HG03520 (cell line): ENCODE measurements around the gene SNX6.
"Not testable (repeated sequence)": the region's sequence is repeated elsewhere in the genome, so short reads cannot be mapped to it uniquely, and the experiment has no call there.

Source experiments
- ATAC-seq: cut with Tn5 transposase; IDR thresholded peaks from one replicate; pipeline ENCODE4 v1.9.1; 2021; ENCODE audit warnings: mild to moderate bottlenecking, moderate library complexity; ENCODE audit not compliant: unreplicated experiment

SNX6 gene

DNA sequence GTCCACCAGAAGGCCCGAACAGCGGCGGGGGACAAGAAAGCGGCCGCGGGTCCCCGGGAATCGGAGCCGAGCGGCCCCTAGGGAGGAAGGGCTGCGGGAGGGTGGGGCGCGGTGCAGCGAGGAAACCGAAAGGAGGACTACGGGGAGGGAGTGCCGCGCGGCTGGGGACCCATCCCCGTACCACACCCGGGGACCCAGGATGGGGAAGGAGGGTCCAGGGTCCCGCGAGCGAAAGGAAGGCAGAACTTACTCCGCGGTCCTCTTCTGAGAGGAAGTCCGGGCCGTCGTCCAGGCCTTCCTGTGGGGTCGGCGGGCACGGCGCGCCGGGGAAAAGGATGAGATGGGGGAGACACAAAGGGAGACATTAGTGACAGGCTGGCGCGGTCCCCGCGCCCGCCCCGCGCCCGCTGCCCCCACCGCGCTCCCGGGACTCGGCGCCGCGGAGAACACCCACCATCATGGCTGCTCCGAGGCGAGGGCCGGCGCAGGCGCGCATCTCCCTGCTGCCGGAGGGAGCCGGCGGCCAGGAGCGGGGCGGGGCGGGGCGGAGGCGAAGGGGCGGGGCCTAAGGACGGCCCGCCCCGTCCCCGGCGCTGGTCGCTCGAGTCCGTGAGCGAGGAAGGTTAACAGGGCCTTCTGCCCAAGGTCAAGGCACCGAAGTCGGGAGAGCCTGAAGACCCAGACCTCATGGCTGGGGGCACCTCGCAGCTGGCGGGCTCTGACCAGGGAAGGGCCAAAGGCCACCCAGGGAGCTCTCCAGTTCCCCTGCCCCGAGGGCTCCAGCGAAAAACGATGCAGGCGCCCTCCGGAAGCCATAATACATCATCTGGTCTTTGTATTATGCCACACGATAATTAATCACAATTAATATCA is at the start of gene SNX6:
Gene SNX6, minus strand, starts transcription at position 492 of the 873 bp plus-strand sequence. Its CDS starts 32 bp downstream, at position 460.
- ATAC-seq, result peak; percentile 93

DNA sequence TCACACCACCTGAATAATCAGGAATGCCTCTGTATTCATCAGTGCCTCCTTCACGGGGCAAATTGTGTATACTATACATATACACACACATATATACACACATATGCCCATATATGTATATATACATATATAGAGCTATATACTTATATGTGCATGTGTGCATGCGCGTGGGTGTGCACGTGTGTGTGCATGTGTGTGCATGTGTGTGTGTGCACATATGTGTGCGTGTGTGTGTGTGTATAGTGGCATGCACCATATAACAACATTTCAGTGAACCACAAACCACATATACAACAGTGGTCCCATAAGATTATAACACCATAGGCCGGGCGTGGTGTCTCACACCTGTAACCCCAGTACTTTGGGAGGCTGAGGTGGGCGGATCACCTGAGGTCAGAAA is 48.8 kb upstream of the SNX6 start:
- ATAC-seq, result no peak

DNA sequence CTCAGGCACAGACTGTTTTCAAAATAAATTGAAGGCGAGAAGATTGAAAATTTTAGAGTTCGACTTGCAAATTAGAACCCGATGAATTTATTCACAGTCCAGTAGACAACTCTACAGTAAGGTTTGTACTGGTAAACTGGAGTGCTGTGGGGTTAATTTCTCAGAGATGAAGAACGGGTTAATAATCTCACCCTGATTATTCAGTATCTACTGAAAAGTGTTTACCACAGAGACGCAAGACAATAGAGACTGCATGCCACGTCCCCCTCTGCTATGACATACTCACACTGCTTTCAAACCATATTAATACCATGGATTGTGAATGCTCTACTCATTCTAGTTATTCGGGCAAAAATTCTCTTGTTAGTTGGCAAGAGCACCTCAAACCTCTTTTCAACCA is 48.4 kb upstream of the SNX6 start:
- no peak for ATAC-seq

DNA sequence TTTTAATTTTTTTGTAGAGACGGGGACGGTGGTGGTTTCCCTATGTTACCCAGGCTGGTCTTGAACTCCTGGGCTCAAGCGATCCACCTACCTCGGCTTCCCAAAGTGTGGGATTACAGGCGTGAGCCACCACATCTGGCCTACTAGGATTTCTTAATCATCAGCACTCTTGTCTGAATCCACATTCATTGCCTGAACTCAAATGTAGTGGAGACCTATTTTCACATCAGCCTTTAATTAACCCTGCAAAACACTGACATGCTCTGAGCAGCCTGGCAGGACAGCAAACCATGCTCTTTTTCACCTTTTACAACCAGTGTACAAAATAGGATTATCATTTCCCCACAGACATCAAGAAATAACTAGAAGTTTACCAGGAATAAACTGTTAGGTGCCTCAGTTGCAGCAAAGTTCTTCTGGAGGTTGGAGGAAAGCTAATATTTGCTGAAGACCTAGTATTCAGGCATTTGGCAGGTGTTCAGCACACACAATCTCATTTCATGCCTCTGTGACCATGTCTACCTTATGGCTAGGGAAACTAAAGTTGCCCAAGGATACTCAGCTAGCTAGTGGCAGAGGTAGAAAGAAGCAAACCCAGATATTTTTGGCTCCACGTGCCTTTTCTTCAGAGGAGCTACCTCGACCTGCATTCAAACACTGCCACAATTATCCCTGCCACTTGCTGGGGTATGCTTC is 46.7 kb upstream of the SNX6 start:
- no peak for ATAC-seq

DNA sequence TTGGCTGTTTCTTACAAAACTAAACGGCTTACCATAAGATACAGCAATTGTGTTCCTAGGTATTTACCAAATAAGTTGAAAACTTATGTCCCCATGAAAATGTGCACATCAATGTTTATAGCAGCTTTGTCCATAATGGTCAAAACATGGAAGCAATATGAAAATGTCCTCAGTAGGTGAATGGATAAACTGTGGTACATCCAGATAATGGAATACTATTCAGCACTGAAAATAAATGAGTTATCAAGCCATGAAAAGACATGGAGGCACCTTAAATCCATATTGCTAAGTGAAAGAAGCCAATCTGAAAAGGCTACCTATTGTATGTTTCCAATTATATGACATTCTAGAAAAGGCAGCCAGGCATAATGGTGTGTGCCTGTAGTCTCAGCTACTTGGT is 43.8 kb upstream of the SNX6 start:
- ATAC-seq, result no peak

DNA sequence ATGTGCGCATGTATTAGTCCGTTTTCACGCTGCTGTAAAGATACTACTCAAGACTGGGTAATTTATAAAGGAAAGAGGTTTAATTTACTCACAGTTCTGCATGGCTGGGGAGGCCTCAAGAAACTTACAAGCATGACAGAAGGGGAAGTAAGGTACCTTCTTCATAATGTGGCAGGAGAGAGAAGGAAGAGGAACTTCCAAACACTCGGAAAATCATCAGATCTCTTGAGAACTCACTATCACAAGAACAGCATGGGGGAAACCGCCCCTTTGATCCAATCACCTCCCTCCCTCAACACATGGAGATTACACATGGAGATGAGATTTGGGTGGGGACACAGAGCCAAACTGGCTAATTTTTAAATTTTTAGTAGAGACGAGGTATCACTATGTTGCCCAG is 41.8 kb upstream of the SNX6 start:
- no peak for ATAC-seq

DNA sequence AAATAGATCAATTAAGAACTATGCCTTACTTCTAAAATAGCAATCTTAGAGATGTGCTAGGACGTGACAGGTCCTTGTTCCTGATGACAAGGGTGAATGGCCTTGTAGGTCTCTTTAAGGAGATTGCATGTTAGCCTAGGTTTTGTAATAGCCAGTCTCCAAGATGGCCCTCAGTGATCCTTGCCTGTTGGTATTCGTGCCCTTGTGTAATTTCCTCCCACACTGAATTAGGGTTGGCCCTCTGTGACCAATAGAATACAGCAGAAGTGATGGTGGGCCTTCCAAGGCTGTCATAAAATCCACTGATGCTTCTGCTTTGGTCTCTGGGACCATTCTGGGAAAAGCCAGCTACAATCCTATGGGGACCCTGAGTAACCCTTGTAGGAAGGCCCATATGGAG is 38.2 kb upstream of the SNX6 start:
- ATAC-seq, result no peak

DNA sequence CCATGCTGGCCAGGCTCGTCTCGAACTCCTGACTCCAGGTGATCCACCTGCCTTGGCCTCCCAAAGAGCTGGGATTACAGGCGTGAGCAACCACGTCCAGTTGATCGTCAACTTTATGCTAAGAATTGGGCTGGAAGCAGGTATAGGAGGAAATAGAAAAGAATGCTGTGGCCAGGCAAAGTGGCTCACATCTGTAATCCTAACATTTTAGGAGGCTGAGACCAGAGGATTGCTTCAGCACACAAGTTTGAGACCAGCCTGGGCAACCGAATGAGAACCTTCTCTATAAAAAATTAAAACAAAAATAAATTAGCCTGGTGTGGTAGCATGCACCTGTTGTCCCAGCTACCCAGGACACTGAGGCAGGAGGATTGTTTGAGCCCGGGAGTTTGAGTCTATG is 37.1 kb upstream of the SNX6 start:
- ATAC-seq, result no peak

DNA sequence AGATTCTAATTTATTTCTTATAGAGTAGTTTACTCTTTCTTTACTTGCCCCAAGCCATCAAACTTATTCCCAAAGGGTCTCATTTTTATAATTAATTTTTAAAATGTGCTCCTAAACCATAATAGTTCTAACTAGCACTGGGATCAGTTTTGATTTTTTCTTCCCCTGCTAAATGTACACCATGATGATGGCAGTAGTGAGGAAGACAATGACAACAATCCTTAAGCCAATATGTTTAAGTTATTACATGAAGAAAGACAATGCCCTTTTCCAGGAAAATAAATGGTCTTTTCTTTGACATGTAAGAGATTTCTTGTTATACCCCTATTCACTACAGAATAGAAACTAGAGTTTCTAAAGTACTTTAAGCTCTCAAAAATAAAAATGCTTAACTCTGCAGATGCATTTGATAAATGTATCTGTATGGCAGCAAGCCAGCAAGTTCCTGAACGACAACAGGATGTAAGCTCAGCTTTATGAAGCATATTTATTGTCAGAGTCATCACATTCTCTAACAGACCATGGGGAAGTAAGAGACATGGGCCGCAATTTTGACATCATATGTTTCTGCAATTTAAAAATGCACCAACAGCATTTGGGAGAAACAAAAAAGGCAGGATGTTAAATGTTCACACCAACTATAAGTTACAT is 36.0 kb upstream of the SNX6 start:
- ATAC-seq, result no peak

DNA sequence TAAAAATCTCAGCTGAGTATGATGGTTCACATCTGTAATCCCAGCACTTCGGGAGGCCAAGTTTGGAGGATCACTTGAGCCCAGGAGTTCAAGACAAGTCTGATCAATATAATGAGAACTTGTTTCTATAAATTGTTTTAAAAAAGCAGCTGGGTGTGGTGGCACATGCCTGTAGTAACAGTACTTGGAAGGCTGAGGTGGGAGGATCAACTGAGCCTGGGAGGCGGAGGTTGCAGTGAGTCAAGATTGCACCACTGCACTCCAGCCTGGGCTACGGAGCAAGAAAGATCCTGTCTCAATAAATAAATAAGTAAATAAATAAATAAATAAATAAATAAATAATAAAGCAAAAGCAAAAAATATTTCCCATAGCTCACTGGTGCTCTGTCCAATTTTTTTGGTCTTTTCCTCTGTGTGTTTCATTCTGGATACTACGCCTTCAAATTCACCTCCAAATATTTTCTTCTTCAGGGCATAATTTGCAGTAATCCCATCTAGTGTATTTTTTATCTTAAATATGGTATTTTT is 32.7 kb upstream of the SNX6 start:
- ATAC-seq, result no peak

DNA sequence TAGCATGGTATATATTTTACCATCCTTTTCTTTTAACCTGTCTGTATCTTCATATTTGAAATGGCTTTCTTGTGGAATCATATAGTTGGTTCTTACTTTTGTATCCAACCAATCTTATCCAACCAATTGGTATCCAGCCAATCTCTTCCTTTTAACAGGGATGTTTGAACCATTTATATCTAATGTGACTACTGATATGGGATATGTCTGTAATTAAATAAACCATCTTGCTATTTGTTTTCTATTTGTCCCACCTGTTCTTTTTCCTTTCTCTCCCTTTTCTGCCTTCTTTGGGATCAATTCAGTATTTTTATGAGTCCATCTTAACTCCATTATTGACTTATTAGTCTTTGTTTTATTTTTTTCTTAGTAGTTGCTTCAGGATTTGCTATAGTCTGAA is 30.8 kb upstream of the SNX6 start:
- ATAC-seq, result no peak

DNA sequence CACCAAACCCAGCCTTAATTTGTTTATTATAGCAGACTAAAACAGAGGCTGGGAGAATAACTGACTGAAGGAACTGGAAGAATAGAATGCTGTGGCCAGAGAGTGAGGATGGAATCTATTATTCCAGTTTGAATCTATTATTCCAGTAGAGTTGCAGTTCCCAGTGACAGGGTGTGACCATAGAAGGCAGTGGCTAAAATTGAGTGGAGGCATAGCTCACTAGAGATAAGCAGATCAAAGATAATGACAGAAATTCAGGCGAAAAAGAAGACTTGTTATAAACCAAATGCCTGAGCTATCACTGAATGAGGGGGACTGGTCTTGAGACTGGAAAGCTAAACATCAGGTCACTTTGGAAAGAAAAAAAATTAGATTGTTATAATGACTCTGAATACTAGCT is 26.0 kb upstream of the SNX6 start:
- ATAC-seq, result no peak

DNA sequence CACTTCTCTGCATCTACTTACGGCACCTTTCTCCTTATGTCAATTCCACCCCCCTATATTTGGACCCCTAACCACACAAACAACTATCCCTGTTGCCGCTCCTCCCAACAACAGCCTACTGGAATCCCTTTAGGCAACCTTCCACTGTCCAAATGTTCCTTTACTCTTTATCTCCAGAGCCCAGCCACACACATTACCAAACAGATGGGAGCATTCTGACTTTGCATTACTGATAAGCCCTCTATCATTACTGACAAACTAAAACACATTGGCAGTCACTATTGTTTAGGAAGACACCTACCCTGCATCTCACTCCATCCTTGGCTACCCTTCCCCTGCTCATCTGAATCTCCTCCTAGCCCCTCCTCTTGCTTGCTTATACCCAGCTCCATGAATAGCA is 23.1 kb upstream of the SNX6 start:
- not testable (repeated sequence) for ATAC-seq

DNA sequence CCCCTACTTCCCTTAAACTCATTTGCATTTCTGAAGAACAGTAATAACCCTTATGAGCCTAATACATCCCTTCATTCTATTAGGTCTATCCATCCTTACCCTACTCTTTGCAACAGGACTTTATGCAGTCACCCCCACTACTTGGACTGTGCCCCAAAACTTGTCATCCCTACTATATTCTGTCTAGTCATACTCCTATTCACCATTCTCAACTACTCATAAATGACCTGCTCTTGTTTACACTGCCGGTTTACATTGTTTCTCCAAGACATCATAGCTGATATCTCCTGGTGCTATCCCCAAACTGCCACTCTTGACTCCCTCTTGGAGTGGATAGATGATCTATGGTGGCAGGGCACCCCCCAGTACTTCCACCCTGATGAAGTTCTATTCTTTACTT is 22.4 kb upstream of the SNX6 start:
- ATAC-seq, result not testable (repeated sequence)

DNA sequence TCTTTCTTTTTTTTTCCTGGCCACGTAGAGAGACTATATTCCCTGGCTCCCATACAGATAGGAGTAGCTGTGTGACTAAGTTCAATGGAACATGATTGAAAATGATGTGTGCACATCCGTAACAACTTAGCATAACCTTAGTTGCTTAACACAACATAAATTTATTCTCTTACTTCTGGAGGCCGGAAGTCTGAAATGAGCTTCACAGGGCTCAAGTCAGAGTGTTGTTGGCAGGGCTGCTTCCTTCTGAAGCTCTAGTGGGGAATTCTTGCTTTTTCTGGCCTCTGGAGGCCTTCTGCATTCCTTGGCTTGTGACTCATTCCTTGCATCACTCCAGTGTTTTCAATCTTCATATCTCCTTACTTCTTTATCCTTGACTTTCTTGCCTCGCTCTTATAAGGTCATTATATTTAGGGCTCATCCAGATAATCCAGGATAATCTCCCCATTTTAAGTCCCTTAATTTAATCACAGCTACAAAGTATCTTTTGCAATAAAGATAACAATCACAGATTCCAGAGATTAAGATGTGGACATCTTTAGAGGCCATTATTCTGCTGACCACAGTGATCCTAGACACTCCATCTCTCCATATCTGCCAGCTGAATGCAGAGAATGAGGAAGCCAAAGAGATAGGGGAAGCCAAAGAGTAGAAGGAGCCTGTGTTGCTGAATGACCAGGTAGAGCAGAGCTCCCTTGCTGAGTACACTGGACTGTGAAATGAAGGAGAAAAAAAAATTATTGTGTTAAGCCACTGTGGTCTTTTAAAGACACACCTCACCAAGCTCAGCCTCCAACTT is 21.0 kb upstream of the SNX6 start:
- ATAC-seq, result no peak

DNA sequence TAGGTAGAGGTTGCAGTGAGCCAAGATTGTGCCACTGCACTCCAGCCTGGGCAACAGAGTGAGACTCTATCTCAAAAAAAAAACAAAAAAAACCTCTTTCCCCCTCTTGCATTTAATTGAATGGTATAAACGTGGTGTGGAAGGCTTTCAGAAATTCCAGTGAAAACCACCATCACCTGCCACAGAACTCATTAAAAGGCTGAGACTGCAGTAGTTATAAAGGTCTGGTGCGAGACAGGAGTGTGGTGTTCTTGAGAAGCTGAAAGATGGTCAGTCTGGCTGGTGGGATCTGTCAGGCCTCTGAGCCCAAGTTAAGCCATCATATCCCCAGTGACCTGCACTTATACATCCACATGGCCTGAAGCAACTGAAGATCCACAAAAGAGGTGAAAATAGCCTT is 20.1 kb upstream of the SNX6 start:
- not testable (repeated sequence) for ATAC-seq

DNA sequence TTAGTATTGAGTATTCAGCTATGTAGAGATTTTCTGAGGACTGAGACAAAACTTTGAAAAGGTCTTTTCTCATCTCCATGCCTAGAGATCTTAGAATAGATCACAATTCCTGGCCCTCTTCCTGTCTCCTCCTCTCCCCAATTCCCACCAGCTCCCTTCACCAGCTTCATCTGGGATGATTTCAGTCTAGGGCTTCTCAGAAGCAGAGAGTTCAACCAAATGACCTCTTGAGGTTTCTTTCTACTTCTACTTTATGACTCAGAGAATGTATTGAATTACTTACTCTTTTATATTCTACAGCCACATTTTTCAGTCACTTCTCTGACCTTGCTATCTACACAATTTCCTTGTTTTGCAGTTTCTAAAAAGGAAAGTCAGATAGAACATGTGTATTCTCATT is 19.4 kb upstream of the SNX6 start:
- no peak for ATAC-seq

DNA sequence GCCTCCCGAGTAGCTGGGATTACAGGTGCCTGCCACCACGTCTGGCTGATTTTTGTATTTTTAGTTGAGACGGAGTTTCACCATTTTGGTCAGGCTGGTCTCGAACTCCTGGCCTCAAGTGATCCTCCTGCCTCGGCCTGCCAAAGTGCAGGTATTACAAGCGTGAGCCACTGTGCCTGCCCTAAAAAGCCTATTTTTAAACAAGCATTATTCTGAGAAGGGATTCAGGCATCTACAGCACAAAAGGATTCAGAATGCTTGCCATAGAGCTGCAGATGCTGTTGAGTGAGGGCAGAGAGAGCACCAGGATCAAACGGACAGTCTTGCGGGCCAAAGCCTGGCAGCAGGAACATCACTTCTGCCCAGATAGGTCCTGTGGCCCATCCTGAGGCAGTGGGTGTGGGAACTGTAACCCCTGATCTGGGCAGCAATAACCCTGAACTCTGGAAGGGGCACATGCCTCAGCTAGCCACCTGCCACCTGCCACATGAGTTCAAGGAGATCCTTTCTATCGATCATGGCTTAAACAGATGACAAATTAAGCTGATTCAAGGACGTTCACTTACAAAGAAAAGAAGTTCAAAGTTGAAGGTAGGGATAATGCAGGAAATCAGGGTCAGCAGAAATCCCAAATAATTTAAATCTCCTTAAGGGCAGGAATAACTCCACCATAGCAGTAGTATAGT is 16.8 kb upstream of the SNX6 start:
- no peak for ATAC-seq

DNA sequence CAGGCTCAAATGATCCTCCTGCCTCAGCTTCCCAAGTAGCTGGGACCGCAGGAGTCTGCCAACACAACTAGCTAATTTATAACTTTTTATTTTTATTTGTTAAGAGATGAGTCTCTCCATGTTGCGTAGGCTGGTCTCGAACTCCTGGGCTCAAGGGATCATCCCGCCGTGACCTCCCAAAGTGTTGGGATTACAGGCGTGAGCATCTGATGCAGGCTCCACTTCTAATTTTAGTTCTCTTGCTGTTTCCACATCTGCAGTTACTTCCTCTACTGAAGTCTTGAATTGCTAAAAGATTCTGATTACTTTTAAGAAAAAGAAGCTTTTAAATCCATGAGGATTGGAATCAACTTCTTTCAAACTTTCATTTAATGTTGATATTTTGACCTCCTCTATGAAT is 13.4 kb upstream of the SNX6 start:
- no peak for ATAC-seq

DNA sequence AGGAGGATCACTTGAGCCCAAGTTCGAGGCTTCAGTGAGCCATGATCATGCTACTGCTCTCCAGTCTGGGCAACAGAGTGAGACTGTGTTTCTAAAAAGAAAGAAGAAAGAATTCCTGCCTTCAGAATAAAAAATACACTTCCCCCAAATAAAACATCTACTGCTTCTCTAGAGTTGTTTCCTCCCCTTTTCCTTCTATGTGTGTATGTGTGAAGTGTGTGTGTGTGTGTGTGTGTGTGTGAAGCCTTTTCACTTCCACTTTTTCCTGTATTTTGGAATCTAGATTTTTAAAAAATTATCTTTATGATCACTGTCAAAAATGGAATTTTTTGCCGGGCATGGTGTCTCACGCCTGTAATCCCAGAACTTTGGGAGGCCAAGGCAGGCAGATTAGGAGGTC is 12.6 kb upstream of the SNX6 start:
- ATAC-seq, result no peak
